GM08714 (cell line): Measurements from ENCODE around the gene KIF1C.

Source experiments
- H3K4me3 ChIP-seq: fragments of 200-500 bp; sonication (Bioruptor generic); 2 replicates; pipeline ENCODE4 v1.5.1; 2014; ENCODE audit warnings: mild to moderate bottlenecking, low read length, inconsistent platforms
- ZNF274 ChIP-seq: IDR thresholded peaks from 2 replicates; pipeline ENCODE4 v1.6.1; 2012; ENCODE audit warnings: mild to moderate bottlenecking, low read depth, low read length

Gene KIF1C

DNA sequence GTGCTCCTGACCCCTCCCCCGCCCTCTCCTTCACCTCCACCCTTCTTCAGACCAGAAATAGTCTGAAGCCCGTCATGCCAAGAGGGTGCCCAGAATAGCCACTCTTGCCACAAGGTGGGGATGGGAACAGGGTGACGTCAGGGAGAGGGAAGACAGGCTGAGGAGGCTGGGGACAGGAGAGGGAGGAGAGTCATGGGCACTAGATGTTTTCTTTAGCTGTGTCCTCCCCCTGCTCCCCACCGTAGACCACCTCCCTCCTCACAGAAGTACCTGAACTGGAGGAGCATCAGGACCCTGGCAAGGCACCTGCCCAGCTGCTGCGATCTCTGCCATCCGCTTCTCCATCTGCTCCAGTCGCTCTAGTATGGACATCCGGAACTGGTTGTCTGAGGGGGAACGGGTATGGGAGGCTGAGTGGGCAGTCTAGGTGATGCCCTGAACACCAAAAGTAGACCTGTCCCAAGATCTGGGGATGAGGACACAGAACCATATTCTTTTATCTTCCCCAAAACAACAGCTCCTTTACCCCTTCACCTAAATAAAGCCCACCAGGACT lies 23.6 kb upstream of the KIF1C start:
- H3K4me3 ChIP-seq = no peak overlapping the region
- TF ChIP-seq ZNF274 = no peak

DNA sequence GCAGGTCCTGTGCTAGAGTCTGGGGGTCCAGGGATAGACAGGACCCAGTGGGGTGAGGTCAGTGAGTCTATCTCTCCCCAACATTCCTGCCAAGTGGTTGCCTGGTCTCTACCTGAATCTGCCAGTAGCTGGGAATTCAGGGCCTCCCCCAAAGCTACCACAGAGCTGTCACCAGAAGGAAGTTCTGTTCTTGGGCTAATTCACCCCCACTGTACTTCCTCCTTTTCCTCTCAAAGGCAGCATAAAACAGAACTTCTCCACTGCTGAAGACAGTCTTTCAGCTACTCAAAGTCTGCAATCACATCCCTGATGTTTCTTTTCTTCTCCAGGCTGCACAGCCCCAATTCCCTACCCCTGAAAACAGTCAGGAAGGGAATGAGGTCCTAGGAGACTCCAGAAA lies 19.0 kb upstream of the KIF1C start:
- TF ChIP-seq ZNF274 = no peak
- H3K4me3 ChIP-seq = no peak overlapping the region

- TF ChIP-seq ZNF274 = no peak
- H3K4me3 ChIP-seq = no peak overlapping the region
These were observed 17.0 kb upstream of the KIF1C start for GRCh38 chr17:4980644-4981216.

DNA sequence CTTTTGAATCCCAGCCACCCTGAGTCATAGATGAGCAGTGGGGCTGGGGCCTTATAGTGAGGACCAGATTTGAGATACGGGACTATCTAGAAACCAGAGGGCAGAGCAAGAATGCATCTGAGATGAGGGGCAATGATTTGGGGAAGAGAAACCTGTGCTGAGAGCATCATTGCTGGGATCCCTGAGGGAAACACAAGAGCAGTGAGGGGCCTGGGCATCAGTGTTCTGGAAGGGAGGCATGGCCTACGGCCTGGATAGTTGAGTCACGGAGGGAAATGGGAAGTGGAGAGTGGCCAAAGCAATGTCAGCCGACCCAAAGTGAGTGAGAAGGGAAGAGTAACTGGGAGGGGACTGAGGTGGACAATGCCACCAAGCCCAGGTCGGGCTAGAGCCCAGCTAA lies 15.4 kb upstream of the KIF1C start:
- no peak for TF ChIP-seq ZNF274
- no peak overlapping the region for H3K4me3 ChIP-seq

DNA sequence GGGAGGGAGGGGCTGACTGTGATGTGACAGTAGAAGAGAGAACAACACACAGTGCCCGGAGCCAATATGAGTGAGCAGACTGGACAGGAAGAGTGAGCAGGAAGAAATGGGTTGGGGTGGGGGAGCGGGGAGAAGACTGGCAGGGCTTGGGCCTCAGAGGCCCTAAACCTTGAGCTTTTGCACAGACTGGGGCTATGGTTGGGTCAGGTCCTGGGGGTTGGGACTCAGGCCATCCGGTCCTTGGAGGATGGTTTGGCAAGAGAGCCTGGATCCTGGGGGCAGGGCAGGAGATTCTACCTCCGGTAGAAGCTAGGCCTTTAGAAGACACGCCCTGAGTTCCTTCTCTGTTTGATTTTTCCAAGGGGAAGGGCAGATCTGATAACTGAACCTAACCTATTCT lies 11.3 kb upstream of the KIF1C start:
- H3K4me3 ChIP-seq = peak overlapping the region; percentile 75; the same call in 1 of the 2 replicates
- no peak for TF ChIP-seq ZNF274

- peak within 1 kb of the TSS; percentile 75 for H3K4me3 ChIP-seq
- TF ChIP-seq ZNF274 = no peak
These were observed 10.6 kb upstream of the KIF1C start, which contains the start of gene CAMTA2 for GRCh38 chr17:4986951-4987766. TSS of gene CAMTA2 (minus strand) at chr17:4987675. CDS start at chr17:4986222, 1,453 bp downstream.

DNA sequence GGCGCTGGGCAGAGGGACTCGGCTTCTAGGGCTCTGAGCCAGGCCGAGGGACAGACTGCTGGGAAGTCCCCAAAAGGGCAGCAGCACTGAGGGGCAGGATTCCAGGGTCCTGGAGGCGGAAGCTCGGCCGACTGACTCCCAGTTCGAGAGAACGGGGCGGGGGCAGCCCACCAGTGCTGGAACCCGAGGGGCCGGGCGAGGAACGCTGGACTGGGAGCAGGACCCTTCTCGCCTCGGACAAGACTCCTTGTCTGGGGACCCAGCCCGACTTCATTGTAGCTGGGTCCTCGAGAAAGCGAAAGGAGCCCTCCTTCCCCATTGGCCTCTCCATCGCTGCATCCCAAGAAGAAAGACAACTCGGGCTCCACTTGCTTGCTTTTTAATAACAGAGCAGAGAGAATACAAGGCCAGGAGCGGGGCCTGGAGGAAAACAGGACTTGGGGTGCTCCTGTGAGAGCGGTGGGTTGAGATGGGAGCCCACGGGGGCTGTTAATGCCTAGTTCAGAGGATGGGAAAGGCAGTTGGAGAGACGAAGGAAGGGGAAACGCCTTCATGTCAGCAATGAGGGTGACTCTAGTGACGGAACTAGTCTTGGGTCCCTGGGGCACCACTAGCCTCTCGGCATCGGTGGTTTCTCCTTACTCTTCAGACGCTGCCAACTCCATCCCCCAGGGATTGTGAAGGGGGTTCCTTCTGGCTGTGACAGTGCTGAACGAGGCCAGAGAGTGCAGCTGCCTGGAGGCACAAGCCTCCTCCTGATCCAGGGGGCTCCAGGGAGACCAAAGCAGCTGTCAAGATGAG lies 9.8 kb upstream of the KIF1C start:
- TF ChIP-seq ZNF274 = no peak
- peak overlapping the region; percentile 75 for H3K4me3 ChIP-seq

GRCh38 chr17:4994081-4994595 lies 3.6 kb upstream of the KIF1C start:
- no peak overlapping the region for H3K4me3 ChIP-seq
- TF ChIP-seq ZNF274 = no peak

- TF ChIP-seq ZNF274 = no peak
- H3K4me3 ChIP-seq = peak overlapping the region; percentile 85
These were observed 429 bp downstream of the KIF1C start for GRCh38 chr17:4998027-4998731.

GRCh38 chr17:4998732-4999429 lies 1.1 kb downstream of the KIF1C start:
- TF ChIP-seq ZNF274 = no peak
- H3K4me3 ChIP-seq = peak overlapping the region; percentile 85

DNA sequence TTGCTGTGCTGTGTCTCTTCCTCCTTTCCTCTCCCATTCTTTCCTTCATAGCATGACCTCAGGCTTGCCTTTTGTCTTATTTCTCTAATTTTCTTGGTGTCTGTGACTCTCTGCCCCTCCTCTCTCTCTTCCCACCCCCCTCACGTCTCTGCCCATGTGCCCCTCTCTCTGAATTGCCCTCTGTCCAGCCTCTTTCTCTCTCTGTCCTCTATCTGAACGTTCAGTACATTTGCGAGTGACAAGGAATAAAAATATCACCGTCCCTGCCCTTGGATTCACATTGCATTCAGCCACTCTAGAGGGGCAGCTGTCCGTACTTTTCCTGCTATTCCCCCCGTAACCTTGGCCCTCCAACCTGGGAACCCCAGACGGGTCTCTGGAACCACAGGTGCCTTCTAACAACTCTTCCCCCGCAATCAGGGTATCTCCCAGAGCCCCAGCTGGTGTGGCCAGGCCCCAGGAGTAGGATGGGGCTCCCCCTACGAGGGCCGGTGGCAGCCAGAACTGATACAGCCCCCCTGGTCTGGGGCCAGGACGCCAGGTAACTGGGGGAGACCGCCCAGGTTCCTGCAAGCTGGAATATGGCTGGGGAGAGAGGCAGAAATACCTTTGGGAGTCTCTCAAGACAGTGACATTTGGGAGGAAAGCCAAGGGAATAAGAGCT lies 1.8 kb downstream of the KIF1C start:
- no peak for TF ChIP-seq ZNF274

DNA sequence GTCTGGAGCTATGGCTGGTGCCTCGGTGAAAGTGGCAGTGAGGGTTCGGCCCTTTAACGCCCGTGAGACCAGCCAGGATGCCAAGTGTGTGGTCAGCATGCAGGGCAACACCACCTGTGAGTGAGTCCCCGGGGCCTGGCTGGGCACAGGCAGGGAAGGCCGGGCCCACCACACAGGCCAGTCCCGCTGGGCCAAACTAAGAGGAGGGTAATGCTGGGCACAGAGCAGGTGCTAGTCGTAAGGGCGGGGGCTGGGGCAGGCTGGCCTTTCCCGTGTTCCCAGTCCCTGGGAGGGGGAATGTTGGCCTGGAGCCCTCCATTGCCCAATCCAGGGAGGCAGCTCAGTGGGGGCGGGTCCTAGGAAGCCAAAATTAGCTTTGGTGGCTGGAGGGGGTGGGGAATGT lies 2.5 kb downstream of the KIF1C start:
- no peak for TF ChIP-seq ZNF274
- no peak overlapping the region for H3K4me3 ChIP-seq

More for the DNA sequence above, 1.8 kb downstream of the KIF1C start:
- peak overlapping the region; percentile 85; the same call in 1 of the 2 replicates for H3K4me3 ChIP-seq

GRCh38 chr17:5002121-5002788 lies 4.5 kb downstream of the KIF1C start:
- no peak for TF ChIP-seq ZNF274
- H3K4me3 ChIP-seq = no peak overlapping the region
